GM19438 (cell line): ENCODE measurements around the gene CCNL1.
"Not testable (repeated sequence)": the region's sequence is repeated elsewhere in the genome, so short reads cannot be mapped to it uniquely, and the experiment has no call there.

Experiments used
- ATAC-seq: cut with Tn5 transposase; IDR thresholded peaks from one replicate; pipeline ENCODE4 v1.9.1; 2021; ENCODE audit warnings: low read depth; ENCODE audit not compliant: unreplicated experiment

Gene CCNL1

DNA sequence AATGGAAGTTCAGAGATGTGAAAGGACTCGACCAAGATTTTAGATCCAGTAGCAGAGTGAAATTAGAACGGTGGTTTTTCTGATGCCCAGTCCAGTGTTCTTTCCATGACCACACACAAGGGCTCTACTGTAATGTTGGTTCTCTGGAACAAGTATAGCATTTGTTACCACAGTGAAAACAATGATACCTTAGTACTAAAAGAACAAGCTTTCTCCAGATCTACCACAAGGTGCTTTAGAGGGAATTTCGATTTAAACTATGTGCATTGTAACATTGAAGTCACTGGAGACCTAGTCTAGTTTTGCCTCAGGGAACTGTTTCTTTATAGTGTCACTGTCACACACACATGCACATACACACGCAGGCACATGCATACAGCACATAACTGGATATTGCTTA, 12.8 kb upstream of the CCNL1 start:
- no peak for ATAC-seq

DNA sequence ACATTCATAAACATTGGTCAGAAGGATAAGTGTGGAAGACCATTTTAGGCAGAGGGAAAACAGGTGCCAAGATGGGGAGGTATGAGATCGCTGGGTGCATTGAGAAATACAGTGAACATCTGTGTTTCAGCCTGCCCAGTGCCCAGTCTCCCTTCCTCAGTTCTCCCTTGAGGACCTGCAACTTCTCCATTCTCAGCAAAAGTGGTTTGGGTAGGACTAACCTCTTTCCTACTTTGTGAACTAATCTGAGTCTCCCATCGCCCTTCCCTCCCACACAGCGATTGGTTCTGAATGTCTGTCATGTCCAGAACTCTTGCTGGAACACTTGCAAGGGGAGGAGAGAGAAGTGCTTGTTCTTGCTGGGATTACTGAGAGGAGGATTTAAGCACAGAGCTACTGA, 10.9 kb upstream of the CCNL1 start:
- ATAC-seq = no peak

DNA sequence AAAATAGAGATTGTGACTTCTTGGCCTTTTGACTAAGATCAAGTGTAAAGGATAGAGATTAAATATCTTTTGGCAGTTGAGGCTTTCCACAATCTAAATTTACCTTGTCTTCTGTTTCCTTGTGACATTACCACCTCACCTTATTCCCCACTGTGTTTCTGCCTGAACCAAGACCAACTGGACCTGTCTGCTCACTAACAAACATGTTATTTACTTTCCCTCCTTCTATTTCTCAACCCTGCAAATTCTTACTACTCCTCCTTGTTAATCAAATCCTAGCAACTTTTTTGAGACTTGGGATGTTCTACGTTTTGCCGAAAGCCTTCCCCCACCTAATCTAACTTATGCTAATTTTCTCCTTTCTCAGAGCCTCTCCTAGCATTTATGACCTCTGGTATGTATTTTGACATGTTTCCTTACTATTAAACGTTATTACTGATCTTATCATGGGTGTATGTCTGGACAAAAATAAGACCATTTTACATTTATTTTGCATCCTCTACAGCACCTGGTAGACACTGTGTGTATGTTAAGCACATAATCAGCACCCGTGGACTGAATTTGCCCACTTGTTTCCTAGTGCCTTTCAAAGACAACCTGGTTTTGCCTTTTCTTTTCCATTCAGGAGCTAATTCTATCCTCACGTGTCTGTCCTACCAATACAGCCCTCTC, 7.6 kb upstream of the CCNL1 start:
- ATAC-seq = no peak

DNA sequence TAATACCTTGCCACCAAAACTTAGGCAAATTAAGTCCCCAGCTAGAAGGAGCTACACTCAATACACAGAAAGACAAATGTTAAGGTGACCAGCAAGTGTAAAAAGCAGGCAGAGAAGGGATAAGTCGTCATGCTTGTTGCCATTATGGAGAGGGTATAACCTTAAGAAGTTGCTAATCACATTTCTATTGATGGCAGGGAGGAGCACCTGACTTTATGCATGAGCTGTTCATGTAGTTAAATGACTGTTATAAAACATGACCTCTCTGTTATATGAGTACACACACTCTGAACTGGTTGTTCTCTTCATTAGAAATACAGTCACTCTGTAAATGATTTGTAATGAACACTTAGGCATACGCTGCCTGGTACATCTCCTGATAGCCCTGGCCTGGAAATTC, 6.6 kb upstream of the CCNL1 start:
- peak; percentile 59 for ATAC-seq

DNA sequence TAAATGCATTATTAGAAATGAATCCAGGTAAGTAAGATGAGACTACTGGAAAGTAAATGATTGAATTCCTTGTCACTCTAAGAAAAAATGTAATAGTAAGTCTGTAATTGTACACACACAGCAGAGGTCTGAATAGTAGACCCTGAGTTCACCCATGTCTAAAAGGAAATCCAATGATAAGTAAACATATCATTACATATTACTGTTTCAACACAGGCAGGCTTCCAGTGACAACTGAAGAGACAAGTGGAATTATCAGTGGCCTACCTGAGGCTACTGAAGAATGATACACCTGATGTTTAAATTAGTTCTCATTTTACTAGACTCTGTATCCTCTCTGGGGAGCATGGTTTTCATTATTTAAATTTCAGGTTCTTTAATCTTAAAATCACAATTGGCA, 6.2 kb upstream of the CCNL1 start:
- ATAC-seq = peak; percentile 7

DNA sequence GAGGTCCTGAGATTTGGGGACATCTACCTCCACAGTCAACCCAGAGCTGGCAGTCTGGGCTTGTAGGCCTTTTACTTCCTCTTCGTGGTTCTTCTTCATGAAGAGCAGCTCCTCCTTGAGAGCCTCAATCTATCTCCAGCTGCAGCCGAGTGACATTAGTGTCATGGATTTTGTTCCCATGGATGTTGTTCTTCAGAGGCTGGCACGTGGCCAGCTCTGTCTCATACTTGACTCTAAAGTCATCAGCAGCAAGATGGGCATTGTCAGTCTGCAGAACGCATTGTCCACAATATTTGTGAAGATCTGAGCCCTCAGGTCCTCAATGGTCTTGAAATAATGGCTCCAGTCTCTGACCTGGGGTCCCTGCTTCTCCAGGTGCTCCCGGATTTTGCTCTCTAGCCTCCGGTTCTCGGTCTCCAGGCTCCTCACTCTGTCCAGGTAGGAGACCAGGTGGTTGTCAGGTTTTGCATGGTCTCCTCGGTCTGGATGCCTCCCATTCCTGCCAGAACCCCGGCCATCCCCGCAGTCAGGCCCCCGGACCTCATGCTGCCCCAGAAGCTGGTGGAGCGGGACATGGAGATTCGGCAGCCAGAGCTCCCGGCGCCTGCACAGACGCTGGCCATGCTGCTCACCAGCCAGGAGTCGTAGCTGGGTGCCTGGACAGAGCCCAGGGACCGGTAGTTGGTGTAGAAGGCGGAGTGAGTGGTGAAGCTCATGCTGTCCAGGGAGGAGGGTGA, 3.4 kb upstream of the CCNL1 start:
- no peak for ATAC-seq

DNA sequence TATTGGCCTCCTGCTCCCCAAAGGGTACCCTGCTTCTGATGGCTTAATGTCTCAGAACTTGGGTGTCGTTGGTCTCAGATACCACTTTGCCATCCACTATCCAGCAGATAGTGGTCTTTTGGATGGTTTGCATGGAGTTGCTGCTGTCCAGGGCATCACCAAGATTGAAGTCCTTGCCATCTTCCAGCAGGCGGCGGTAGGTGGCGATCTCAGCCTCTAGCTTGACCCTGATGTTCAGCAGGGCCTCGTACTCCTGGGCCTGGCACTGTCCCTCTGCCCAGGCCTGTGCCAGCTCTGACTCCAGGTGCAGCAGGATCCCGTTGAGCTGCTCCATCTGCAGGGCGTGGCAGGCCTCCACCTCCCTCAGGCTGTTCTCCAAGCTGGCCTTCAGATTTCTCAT, 2.7 kb upstream of the CCNL1 start:
- ATAC-seq = not testable (repeated sequence)

DNA sequence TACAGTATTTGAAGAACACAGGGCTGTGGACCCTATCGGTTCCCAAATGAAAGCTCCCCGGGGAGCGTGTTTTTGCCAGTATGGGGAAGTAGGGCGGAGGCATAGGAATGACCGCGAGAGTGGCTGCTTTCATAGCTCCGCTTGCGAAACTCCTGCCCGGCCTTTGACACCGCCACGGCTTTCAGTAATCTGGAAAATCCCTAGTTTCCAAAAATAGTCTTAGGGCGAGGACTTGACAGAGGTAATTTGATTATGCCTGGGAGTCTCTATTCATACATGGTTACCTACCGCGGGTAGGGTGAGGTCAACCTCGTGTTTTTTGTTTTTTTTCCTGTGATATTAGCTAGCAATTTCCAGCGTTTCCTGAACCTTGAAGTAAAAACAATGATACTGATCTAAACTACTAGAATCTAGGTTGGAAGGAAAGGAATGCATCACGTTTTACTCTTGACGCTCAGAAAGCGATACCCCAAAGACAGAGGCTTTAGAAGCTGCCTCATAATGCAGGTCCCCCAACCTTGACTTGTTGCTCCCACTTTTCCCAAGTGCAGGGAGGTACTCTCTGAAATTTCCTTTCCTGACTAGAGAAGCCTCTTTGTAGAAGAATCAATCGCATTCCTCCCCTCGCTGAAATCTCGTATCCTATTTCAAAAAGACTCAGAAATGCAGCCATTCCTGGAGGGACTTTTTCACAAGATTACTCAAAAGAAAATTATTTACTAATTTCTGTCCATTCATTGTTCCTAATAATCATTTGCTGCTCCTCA, 894 bp upstream of the CCNL1 start:
- peak; percentile 31 for ATAC-seq

DNA sequence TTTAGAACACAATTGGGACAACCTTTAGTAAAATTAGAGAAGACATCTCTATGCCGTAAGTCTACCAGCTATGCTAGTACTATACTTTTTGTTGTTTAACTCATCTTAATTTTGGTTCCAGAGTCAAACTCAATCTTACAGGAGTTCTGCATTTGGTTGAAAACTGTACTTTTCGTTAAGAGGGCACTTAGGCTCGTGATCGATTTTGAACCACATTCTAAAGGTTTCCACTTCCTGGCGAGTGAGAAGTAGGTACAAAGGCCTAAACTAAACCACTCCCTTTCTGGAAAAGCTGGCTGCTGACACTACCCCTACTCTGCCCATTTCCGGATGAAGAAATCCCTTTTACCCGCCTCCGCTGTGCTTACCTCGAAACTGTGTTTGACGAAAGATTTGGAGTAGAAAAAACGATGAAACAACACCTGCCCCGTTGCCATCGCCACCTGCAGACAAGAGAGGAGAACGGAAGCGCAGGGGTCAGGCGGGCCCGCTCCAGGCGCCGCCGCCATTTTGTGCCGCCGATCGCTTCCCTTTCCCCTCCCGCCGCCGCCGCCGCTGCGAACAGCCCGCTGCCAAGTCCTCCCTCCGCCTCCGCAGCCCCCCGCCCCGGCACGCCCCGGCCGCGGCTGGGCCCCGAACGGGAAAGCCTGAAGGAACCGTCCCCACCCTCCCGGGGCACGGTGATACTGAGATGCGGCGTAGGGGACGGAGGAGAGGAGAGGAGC, 748 bp downstream of the CCNL1 start:
- peak; percentile 49 for ATAC-seq

DNA sequence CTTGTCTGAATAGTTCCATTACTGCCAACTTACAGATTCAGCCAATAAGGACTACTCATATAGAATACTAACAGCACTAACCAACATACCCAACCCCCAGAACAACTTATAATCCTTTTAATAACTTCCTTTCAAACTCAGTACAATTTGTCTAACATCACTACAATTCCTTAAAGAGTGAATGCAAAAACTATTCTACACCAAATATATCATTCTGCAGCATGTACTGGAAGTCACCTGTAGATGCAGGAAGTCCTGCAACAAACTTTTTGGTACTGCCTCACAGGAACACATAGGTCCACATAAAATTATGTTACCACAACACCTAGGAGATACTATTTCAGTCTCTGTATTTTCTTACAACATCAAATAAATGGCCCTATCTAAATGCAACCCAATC, 2.1 kb downstream of the CCNL1 start:
- no peak for ATAC-seq

DNA sequence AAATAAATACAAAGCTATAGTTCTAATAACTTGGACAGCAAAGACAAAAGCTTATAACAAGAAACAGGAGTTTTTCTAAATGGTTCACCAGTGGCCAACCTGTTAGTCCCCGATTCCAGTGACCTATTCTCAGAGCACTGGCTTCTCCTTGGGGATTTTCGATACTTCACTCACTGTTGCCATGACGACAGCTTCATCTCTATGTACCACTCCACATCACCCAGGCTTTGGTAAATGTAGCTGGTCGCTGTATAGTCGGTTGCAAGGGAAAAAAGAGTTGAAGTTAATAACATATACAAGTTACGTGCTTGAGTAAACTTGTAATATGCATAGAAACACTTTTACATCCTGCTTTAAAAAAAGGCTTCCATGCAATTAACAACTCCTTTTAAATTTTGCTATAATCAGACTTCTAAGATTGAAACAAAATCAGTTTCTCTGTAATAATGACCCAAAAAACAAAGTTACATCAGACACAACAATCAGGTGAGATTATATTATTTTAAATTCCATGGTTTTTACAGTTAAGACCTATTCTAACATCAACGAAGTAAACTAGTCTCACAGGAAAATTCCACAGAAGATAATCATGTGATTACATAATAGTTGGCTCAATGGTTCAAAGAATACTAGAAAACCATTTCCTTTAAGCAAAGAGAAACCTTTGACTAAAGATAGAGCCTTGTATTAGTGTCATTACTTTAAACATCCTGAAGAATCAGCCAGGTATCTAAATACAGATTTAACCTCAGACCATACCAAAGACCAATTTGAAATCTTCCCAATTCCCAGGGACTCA, 2.9 kb downstream of the CCNL1 start:
- ATAC-seq = no peak

DNA sequence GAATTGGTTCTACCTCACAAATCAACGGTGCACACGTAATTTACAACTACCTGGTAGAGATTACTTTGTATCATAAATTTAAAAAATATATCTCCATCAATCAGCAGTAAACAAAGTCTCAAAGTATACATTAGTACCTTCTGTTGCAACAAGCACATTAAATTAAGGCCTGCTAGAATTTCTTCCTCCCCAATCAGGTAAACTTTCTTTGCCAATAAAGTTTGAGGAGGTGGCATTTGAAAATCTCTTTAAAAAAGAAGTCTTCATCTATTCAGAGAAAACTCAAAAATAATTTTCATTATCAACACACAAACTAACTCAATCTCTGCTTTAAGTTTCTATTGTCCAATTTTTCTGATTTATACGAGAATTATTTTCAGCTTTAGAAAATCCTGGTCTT, 4.4 kb downstream of the CCNL1 start:
- ATAC-seq = no peak

DNA sequence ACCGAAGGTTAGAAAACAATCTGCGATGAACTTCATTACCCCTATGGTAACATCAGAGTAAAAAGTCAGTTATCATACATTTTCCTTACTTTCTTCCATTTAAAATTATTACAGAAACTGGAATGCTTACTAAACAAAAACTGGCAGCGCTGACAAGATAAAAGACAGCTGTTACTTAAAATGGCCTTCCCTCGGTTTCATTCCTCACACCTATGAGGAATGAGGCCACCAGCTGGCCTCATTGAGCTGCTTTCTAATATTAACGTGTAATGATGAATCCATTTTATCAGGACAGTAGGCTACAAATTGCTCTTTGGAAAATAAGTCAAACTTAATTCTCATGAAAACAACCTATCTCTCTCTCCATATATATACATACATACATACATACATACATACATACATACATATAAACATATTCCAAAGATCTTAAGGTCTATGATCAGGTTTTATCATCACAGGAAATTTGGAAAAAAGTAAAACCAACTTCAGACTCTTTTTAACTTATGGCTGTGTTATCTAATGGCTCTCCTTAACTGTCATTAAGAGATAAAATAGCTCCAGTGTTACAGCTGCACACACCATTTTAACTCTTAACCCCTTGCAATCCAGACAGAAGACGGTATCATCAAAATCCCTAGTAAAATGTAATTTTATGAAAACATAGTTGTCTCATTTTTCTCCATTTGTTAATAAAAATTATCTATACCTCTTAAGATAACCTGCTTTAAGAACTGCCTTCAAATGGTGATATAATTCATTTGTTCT, 5.2 kb downstream of the CCNL1 start:
- no peak for ATAC-seq

DNA sequence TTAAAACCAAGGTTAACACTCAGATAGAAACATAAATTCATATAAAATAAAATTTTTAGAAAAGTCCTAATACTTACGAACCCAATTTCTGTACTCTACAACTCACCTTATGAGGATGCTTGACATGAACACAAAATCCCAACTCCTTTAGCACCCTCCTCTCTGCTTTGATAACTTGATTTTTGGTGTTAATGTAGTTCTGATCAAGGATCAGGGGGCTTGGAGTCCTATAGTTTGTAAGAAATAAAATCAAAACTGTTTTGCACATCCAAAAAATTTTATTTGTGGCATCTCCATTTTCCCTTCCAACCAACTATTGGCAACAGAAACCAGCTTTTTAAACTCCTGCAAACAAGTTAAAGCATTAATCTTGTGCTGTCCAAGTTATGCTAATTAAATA, 7.0 kb downstream of the CCNL1 start:
- no peak for ATAC-seq

DNA sequence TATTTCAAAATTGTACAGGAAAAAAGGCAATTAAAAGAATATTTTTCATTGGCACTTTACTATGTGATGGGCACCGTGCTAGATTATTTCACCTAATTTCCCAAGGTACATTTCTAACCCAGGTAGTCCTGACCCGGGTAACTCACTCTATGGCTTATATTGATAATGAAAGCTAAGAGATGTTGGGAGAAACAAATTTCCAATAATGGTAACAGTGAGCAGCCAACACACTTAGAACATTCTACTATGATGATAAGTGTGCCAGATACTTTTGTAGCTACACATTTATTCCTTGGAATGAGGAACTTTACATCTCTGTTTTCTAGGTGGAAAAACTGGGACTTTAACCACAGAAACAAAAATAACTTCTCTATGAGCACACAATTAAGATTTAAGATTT, 7.5 kb downstream of the CCNL1 start:
- no peak for ATAC-seq

DNA sequence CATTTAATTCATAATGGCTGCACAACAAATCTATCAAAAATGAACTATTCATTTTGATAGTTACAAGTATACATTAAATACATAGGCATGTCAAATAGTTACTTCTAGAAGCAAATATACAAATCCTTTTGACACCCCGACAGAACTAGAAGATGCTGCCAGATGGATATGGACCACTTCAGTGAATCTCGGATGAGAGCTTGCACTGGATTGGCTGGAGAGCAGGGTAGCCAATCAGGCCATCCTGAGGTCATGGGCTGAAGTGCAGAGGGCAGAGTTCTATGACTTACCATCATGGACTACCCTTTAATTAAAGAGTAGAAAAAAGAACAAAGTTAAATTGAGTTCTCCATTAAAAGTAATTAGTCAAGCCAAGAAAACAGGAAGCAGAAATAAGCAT, 8.3 kb downstream of the CCNL1 start:
- ATAC-seq = no peak

DNA sequence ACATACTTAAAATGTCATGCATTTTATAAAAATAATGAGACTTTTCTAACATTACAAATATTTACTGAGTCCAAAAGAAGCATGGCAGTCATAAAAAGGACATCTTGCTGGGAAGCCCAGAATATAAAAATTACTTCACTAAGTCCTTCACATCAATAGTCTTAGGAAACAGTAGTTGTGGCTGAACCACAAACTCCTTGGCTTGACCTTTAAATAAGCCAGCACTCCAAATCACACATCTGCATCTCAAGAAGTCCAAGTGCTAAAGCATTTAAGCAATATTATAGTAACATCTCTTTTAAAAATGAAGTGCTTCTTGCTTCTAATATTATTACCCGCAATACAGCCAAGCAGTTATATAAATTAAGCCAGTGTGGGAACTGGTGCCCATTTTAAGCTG, 8.8 kb downstream of the CCNL1 start:
- no peak for ATAC-seq

DNA sequence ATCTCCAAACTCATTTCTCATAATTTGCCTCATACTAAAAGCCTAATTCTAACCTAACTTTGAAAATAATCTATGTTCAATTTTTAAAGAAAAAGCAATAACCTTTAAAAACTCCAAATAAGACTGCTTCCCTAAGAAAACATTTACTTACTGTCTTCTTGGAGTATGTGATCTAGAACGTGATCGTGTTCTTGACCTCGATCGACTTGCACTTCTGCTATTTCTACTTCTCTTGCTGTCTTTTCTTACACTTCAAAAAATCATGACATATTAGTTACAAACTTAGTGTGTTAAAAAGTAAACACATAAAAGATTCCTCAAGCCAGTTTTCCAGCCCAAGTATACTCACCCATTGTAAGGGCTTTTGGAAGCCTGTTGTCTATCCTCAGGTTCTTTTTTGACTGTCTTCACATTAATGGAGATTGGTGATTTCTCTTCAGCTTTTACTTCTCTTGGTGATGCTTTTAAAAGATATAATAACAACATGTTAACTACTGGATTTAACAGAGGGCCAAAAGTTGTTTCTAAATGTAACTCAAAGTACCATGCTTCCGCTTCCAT, 10.7 kb downstream of the CCNL1 start:
- no peak for ATAC-seq

DNA sequence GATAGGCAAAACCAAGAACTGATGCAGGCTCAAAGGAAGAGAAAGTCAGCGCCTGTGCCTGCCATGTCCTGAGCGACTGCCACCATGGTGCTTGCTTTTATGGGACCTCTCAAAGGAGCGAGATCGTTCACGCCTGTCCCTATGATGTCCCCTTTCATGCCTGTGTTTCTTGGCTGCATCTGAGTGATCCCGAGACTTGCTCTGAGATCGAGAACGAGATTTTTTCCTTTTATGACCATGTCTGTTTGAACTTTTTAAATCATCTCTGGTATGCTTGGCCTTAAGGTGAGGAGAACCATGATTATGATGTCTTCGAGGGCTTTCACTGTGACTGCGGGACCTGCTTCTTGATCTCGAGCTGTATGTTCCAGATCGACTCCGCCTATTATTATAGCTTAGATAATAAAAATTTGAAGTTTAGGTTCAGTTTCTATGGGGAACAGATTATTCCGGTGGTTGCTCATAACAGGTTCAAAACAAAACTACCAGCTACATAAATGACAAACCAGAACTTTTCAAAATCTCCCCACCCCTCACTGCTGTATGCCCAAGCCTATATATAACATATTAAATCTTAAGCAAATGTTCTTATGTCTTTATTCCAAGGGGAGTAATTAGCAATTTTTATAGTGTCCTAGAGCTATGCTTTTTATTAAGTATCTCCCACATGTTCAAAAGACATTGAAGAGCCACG, 11.6 kb downstream of the CCNL1 start:
- ATAC-seq = no peak
